SK-N-SH (cell line): ENCODE data around the gene ERC2. TPM values are rescaled to one million over a fixed set of nuclear protein-coding genes. Genes with fewer than 3 reads are reported as not detected.

Experiments
- CTCF ChIA-PET: fragments of 300-600, 350-600 bp; formaldehyde crosslinking; extraction: SDS; loops from one replicate; lab custom pipeline; 2021; lab: Yijun Ruan, JAX
- POLR2A ChIA-PET: fragments of 350-600 bp; sonication (Branson Sonifier 250); formaldehyde crosslinking; extraction: SDS; loops from one replicate; lab custom pipeline; 2020; ENCODE audit warnings: antibody characterized with exemption, inconsistent platforms; lab: Yijun Ruan, JAX
- DNase-seq: peaks from one replicate; pipeline ENCODE4 v3.0.0; 2012
- H2AFZ ChIP-seq: fragments of 200-600 bp; sonication (generic); 2 replicates; pipeline ENCODE4 v1.8.1; 2016; ENCODE audit warnings: antibody characterized with exemption, mild to moderate bottlenecking, low read depth
- H3F3A ChIP-seq: fragments of 200-600 bp; sonication (generic); replicated peaks from 2 replicates; pipeline ENCODE3; 2016; ENCODE audit warnings: antibody characterized with exemption, mild to moderate bottlenecking; ENCODE audit not compliant: insufficient read depth
- H3K27ac ChIP-seq, 2 experiments: fragments of 200-500 bp in 1 of 2; fragments of 200-600 bp in 1 of 2; sonication (Bioruptor generic) in 1 of 2; sonication (generic), shearing (Covaris generic) in 1 of 2; 2 replicates each; pipeline versions ENCODE4 v1.5.1 to v1.6.1; 2014 to 2016; ENCODE audit warnings: low read depth in 2 of 2, inconsistent platforms in 1 of 2, low read length in 1 of 2, mild to moderate bottlenecking in 1 of 2, mixed read lengths in 1 of 2
- H3K27me3 ChIP-seq: fragments of 200-600 bp; sonication (generic), shearing (Covaris generic); 2 replicates; pipeline ENCODE4 v1.6.1; 2016; ENCODE audit warnings: mixed run types; ENCODE audit not compliant: insufficient read depth
- H3K36me3 ChIP-seq, 2 experiments: fragments of 200-500 bp in 1 of 2; fragments of 200-600 bp in 1 of 2; sonication (Bioruptor generic) in 1 of 2; sonication (generic) in 1 of 2; replicated peaks in 1 of 2; 2 replicates each; pipeline versions ENCODE3 to v1.5.1; 2014 to 2016; ENCODE audit warnings: low read length in 1 of 2, mild to moderate bottlenecking in 1 of 2; ENCODE audit not compliant: insufficient read depth in 2 of 2, control insufficient read depth in 1 of 2
- H3K4me1 ChIP-seq, 2 experiments: fragments of 200-500 bp in 1 of 2; fragments of 200-600 bp in 1 of 2; sonication (Bioruptor generic) in 1 of 2; sonication (generic), shearing (Covaris generic) in 1 of 2; 2 replicates each; pipeline versions ENCODE4 v1.5.1 to v1.6.1; 2014 to 2016; ENCODE audit warnings: low read depth in 1 of 2, low read length in 1 of 2, mixed run types in 1 of 2; ENCODE audit not compliant: insufficient read depth in 2 of 2, control insufficient read depth in 1 of 2
- H3K4me2 ChIP-seq: fragments of 200-600 bp; sonication (generic), shearing (Covaris generic); 2 replicates; pipeline ENCODE4 v1.6.1; 2017; ENCODE audit warnings: mixed run types
- H3K4me3 ChIP-seq, 2 experiments: fragments of 200-500 bp in 1 of 2; fragments of 200-600 bp in 1 of 2; sonication (Bioruptor generic) in 1 of 2; sonication (generic), shearing (Covaris generic) in 1 of 2; 2 replicates each; pipeline versions ENCODE4 v1.5.1 to v1.8.1; 2014 to 2016; ENCODE audit warnings: low read depth in 2 of 2, inconsistent platforms in 1 of 2, low read length in 1 of 2, mild to moderate bottlenecking in 1 of 2, mixed read lengths in 1 of 2, moderate library complexity in 1 of 2
- H3K79me2 ChIP-seq: fragments of 200-600 bp; sonication (generic); 2 replicates; pipeline ENCODE4 v1.8.1; 2017; ENCODE audit warnings: mild to moderate bottlenecking; ENCODE audit not compliant: insufficient read depth
- H3K9ac ChIP-seq: fragments of 200-600 bp; sonication (generic); 2 replicates; pipeline ENCODE4 v1.6.1; 2017; ENCODE audit warnings: mixed run types
- H3K9me2 ChIP-seq: fragments of 200-600 bp; sonication (generic); 2 replicates; pipeline ENCODE4 v1.6.1; 2017; ENCODE audit warnings: mixed run types
- H3K9me3 ChIP-seq: fragments of 200-600 bp; sonication (generic); 2 replicates; pipeline ENCODE4 v1.6.1; 2017; ENCODE audit warnings: mixed run types, mild to moderate bottlenecking, moderate library complexity
- H4K20me1 ChIP-seq: fragments of 200-600 bp; sonication (generic); 2 replicates; pipeline ENCODE4 v1.6.1; 2017; ENCODE audit warnings: mild to moderate bottlenecking, mixed run types; ENCODE audit not compliant: insufficient read depth
- CHD2 ChIP-seq: fragments of 150-350 bp; IDR thresholded peaks from 2 replicates; pipeline ENCODE4 v1.6.1; 2018; ENCODE audit warnings: low read length; ENCODE audit not compliant: partially characterized antibody
- CTCF ChIP-seq: fragments of 200-600 bp; sonication (generic); IDR thresholded peaks from 2 replicates; pipeline ENCODE4 v1.6.1; 2017; ENCODE audit warnings: antibody characterized with exemption, mild to moderate bottlenecking, moderate library complexity
- ELF1 ChIP-seq: IDR thresholded peaks from 2 replicates; pipeline ENCODE4 v1.4.0; 2012
- EP300 ChIP-seq, 2 experiments: IDR thresholded peaks; 2 replicates each; pipeline versions ENCODE4 v1.4.0 to v1.6.1; 2012; ENCODE audit warnings: borderline replicate concordance in 1 of 2, low read depth in 1 of 2, low read length in 1 of 2
- IRF3 ChIP-seq: fragments of 150-350 bp; IDR thresholded peaks from 2 replicates; pipeline ENCODE4 v1.6.1; 2016; ENCODE audit warnings: mild to moderate bottlenecking, low read depth, low read length
- JUND ChIP-seq: IDR thresholded peaks from 2 replicates; pipeline ENCODE4 v1.4.0; 2012
- MEF2A ChIP-seq: IDR thresholded peaks from 2 replicates; pipeline ENCODE4 v1.4.0; 2012; ENCODE audit warnings: low read depth, borderline replicate concordance
- MXI1 ChIP-seq: IDR thresholded peaks from 2 replicates; pipeline ENCODE4 v1.6.1; 2012; ENCODE audit warnings: mild to moderate bottlenecking, low read depth, low read length, improper control_type of control experiment
- NFIC ChIP-seq: IDR thresholded peaks from 2 replicates; pipeline ENCODE4 v1.4.0; 2012; ENCODE audit warnings: borderline replicate concordance
- RAD21 ChIP-seq: IDR thresholded peaks from 2 replicates; pipeline ENCODE4 v1.6.1; 2012; ENCODE audit warnings: mild to moderate bottlenecking, low read length
- REST ChIP-seq: IDR thresholded peaks from 2 replicates; pipeline ENCODE4 v1.6.1; 2012; ENCODE audit warnings: mild to moderate bottlenecking, low read depth, low read length, moderate library complexity
- RXRA ChIP-seq: IDR thresholded peaks from 2 replicates; pipeline ENCODE4 v1.4.0; 2012; ENCODE audit warnings: low read depth, mild to moderate bottlenecking, borderline replicate concordance
- SIN3A ChIP-seq: IDR thresholded peaks from 2 replicates; pipeline ENCODE4 v1.6.1; 2012; ENCODE audit warnings: low read depth, mild to moderate bottlenecking, low read length, moderate library complexity, borderline replicate concordance
- TAF1 ChIP-seq: IDR thresholded peaks from 2 replicates; pipeline ENCODE4 v1.6.1; 2012; ENCODE audit warnings: low read depth, mild to moderate bottlenecking, low read length, moderate library complexity, borderline replicate concordance
- TCF12 ChIP-seq: IDR thresholded peaks from 2 replicates; pipeline ENCODE4 v1.4.0; 2012
- YY1 ChIP-seq: IDR thresholded peaks from 2 replicates; pipeline ENCODE4 v1.4.0; 2012; ENCODE audit warnings: low read depth, mild to moderate bottlenecking
- WGBS: methylation state at CpG from one replicate; pipeline ENCODE4 v1.1.6; 2017; ENCODE audit warnings: low lambda C conversion rate; 5-methylcytosine and 5-hydroxymethylcytosine counted together
- polyA plus RNA-seq, 3 experiments: library from polyadenylated mRNA; depleted of rRNA; stranded (reverse); fragments of >200 nt; gene quantifications; 2 replicates each; pipeline ENCODE4 v1.2.3, GENCODE V29; 2012
- TF ChIP-seq, protein P1 (sequence below): IDR thresholded peaks from 2 replicates; pipeline ENCODE4 v1.4.0; 2012; ENCODE audit warnings: low read depth, borderline replicate concordance
- TF ChIP-seq, protein P2 (sequence below): IDR thresholded peaks from 2 replicates; pipeline ENCODE4 v1.4.0; 2012; ENCODE audit warnings: low read depth, borderline replicate concordance

ERC2 gene
- polyA plus RNA-seq, 1 of the 3 experiments (the other 2 are of a cell fraction), result 1.6 TPM

- H3K27me3 ChIP-seq, result no peaks in the 10 kb centered on the region
- H3K4me1 ChIP-seq, result no peaks in the 10 kb centered on the region
- CTCF ChIA-PET, result no interaction called here
- no peaks in the 10 kb centered on the region for H3K9me2 ChIP-seq
- no peak overlapping the region for H3K9ac ChIP-seq
- no peak overlapping the region for H2AFZ ChIP-seq
- no peak for TF ChIP-seq CTCF
- no peak for TF ChIP-seq SIN3A
- TF ChIP-seq, protein P1, sequence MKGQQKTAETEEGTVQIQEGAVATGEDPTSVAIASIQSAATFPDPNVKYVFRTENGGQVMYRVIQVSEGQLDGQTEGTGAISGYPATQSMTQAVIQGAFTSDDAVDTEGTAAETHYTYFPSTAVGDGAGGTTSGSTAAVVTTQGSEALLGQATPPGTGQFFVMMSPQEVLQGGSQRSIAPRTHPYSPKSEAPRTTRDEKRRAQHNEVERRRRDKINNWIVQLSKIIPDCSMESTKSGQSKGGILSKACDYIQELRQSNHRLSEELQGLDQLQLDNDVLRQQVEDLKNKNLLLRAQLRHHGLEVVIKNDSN, result no peak
- no peak for TF ChIP-seq YY1
- TF ChIP-seq RAD21, result no peak
- no peak for TF ChIP-seq CHD2
- TF ChIP-seq ELF1, result no peak
- TF ChIP-seq IRF3, result no peak
- TF ChIP-seq REST, result no peak
- no peak for TF ChIP-seq JUND
- no peak for TF ChIP-seq TCF12
- TF ChIP-seq NFIC, result no peak
- no peak for TF ChIP-seq MXI1
- TF ChIP-seq TAF1, result no peak
- no peak for TF ChIP-seq EP300 (IDR thresholded peaks at IDR 0.05; ENCODE audit: borderline replicate concordance in 1 of 2, low read depth in 1 of 2, low read length in 1 of 2)
- TF ChIP-seq MEF2A, result no peak
- no peak for TF ChIP-seq RXRA
- TF ChIP-seq, protein P2, sequence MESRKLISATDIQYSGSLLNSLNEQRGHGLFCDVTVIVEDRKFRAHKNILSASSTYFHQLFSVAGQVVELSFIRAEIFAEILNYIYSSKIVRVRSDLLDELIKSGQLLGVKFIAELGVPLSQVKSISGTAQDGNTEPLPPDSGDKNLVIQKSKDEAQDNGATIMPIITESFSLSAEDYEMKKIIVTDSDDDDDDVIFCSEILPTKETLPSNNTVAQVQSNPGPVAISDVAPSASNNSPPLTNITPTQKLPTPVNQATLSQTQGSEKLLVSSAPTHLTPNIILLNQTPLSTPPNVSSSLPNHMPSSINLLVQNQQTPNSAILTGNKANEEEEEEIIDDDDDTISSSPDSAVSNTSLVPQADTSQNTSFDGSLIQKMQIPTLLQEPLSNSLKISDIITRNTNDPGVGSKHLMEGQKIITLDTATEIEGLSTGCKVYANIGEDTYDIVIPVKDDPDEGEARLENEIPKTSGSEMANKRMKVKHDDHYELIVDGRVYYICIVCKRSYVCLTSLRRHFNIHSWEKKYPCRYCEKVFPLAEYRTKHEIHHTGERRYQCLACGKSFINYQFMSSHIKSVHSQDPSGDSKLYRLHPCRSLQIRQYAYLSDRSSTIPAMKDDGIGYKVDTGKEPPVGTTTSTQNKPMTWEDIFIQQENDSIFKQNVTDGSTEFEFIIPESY, result no peak
- TF ChIP-seq, all 33 proteins: peak for 0
- POLR2A ChIA-PET, result no interaction called here
- 100% methylated on average over 1 of the region's 1 CpG for WGBS
- H3K4me3 ChIP-seq, result no peak overlapping the region
- H3K4me2 ChIP-seq, result no peak overlapping the region
- H3K36me3 ChIP-seq, result no peaks in the 10 kb centered on the region
- no peak for DNase-seq
- no peaks in the 10 kb centered on the region for H4K20me1 ChIP-seq
- H3K79me2 ChIP-seq, result no peaks in the 10 kb centered on the region
- no peak overlapping the region for H3K27ac ChIP-seq
- H3K9me3 ChIP-seq, result no peaks in the 10 kb centered on the region
- H3F3A ChIP-seq, result no peaks in the 10 kb centered on the region
Observed at GRCh38 chr3:56075089-56075488, 393.2 kb downstream of the ERC2 start.
